Psoas muscle (tissue), 8 donors: ENCODE data around the gene GNGT1. TPM values are rescaled to one million over a fixed set of nuclear protein-coding genes. Genes with fewer than 3 reads are reported as not detected.

Source experiments
- ATAC-seq, 4 donors: fragments of 200-7000 bp; cut with Tn5 transposase; one replicate each; pipeline ENCODE4 v1.9.1; 2020; ENCODE audit warnings: moderate library complexity in 3 of 4, mild to moderate bottlenecking in 2 of 4
- DNase-seq, 2 donors: peaks; one replicate each; pipeline ENCODE4 v3.0.0-alpha.2; 2020
- H3K27ac ChIP-seq: fragments of 200-600 bp; one replicate; pipeline ENCODE4 v1.8.0; 2022
- H3K27me3 ChIP-seq, 3 donors: fragments of 200-600 bp in 1 of 3; one replicate each; pipeline versions ENCODE4 v1.6.1 to v1.8.0; 2013 to 2022; ENCODE audit warnings: low read length in 2 of 3, mild to moderate bottlenecking in 2 of 3, moderate library complexity in 1 of 3; ENCODE audit not compliant: insufficient read depth in 3 of 3
- H3K36me3 ChIP-seq, 2 donors: fragments of 200-600 bp in 1 of 2; one replicate each; pipeline versions ENCODE4 v1.6.1 to v1.8.0; 2013 to 2022; ENCODE audit warnings: low read depth in 1 of 2, mild to moderate bottlenecking in 1 of 2, moderate library complexity in 1 of 2; ENCODE audit not compliant: insufficient read depth in 1 of 2
- H3K4me1 ChIP-seq: fragments of 200-600 bp; one replicate; pipeline ENCODE4 v1.8.0; 2022
- H3K4me3 ChIP-seq: fragments of 200-600 bp; one replicate; pipeline ENCODE4 v1.8.0; 2022; ENCODE audit warnings: mild to moderate bottlenecking
- H3K9me3 ChIP-seq: fragments of 200-600 bp; one replicate; pipeline ENCODE4 v1.8.0; 2022
- WGBS, 3 donors: extraction: QIAGEN DNeasy Blood & Tissue Kit; methylation state at CpG; one replicate each; pipeline versions ENCODE4 v1.1.6 to v1.1.7; 2013; 5-methylcytosine and 5-hydroxymethylcytosine counted together
- intact Hi-C, 2 donors: fragments of 100-400 bp; cut with DNase I; formaldehyde crosslinking; loops; one replicate each; pipeline versions ENCODE4 v1.11.0 to v1.14.2; 2022
- long read RNA-seq, 2 donors: library from polyadenylated mRNA; unstranded; transcript quantifications; one replicate each; pipeline ENCODE4 v2.0.0, GENCODE V29; 2021
- polyA plus RNA-seq, 3 donors: library from polyadenylated mRNA; stranded (reverse); fragments of 200-250 nt; gene quantifications; one replicate each; pipeline ENCODE4 v1.2.3, GENCODE V29; 2013
- total RNA-seq, 4 donors: library from RNA; stranded (reverse); fragmentation: NEBNext Ultra II Directional in 2 of 4; extraction: Animal tissue kit (Norgen Biotek cat#: 25700) in 2 of 4; gene quantifications; one replicate each; pipeline versions ENCODE4 v1.2.1 to v1.2.4, GENCODE V29; 2021 to 2023
- TF ChIP-seq, protein P1 (sequence below): fragments of 200-600 bp; IDR thresholded peaks from one replicate; pipeline ENCODE4 v1.8.0; 2022; ENCODE audit warnings: antibody characterized with exemption
- donor health status: healthy with polysubstance abuse.
- donor health status: DM: no; HTN: no; CAD: no; lungs with moderate emphysema.
- donor health status: Bipolar disorder and iron deficiency.
- donor health status: healthy.
- donor health status: DM: yes; HTN: yes; CAD: no.
- donor health status: DM: no; HTN: no; CAD: no.
- donor health status: DM: no; HTN: no; CAD: no.
- donor health status: DM: yes; HTN: yes; CAD: no.

GNGT1 gene
- total RNA-seq: not detected
- under 1 TPM in 1 of 3 donors, not detected in 2; 0.07 TPM for polyA plus RNA-seq
- long read RNA-seq, donor 1: 0 reads
- long read RNA-seq, donor 2: 0 reads

DNA sequence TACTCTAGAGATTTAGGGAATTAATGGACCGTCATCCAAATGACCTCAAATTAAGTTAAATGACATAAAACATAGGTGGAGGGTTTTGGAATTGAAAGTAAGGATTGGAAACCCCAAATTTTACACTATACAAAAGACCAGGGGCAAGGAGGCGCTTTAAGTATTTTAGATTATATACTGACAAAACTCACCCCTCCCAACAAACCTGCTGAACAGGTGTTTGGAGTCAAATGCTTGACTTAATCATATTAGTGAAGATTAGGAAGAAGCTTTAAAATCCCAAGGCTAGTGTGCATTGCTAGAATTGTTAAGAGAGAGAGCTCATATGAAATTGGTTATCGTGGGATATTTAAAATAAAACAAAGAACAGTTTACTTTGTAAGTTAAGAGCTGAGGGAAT is at the start of gene GNGT1:
TSS of gene GNGT1 (plus strand) at position 301 of the 400 bp plus-strand sequence. CDS start 180 bp downstream, outside the sequence.
- H3K27me3 ChIP-seq: no peaks in the 10 kb centered on the region

DNA sequence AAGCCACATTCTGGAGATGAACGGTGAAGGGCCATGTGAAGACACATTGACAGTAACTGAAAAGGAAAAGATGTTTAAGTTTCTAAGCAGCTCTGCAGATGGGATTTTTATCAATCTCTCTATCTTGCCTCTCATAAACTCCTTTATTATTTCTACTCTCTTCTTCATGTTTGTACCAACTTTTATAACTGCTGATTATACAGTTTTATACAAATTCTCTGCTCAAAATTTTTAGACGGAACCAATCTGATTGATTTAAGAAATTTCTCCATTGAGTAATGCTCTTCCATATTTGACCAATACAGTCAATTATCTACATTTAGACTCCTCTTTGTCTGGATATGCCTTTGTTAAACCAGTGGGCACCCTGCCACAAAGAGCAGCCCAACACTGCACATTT is 47.5 kb upstream of the GNGT1 start:
- ATAC-seq (no peak), DNase-seq (no peak)
- WGBS, 3 donors: 90% methylated on average over 2 of the region's 2 CpGs
- H3K27ac ChIP-seq: no peak overlapping the region
- H3K27me3 ChIP-seq: peaks cover 0 to 5% (median 0%) of the 10 kb centered on the region in 3 donors
- H3K4me3 ChIP-seq: no peak overlapping the region
- H3K4me1 ChIP-seq: no peaks in the 10 kb centered on the region
- H3K9me3 ChIP-seq: no peaks in the 10 kb centered on the region
- TF ChIP-seq, protein P1, sequence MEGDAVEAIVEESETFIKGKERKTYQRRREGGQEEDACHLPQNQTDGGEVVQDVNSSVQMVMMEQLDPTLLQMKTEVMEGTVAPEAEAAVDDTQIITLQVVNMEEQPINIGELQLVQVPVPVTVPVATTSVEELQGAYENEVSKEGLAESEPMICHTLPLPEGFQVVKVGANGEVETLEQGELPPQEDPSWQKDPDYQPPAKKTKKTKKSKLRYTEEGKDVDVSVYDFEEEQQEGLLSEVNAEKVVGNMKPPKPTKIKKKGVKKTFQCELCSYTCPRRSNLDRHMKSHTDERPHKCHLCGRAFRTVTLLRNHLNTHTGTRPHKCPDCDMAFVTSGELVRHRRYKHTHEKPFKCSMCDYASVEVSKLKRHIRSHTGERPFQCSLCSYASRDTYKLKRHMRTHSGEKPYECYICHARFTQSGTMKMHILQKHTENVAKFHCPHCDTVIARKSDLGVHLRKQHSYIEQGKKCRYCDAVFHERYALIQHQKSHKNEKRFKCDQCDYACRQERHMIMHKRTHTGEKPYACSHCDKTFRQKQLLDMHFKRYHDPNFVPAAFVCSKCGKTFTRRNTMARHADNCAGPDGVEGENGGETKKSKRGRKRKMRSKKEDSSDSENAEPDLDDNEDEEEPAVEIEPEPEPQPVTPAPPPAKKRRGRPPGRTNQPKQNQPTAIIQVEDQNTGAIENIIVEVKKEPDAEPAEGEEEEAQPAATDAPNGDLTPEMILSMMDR: no peak
- H3K36me3 ChIP-seq: no peaks in the 10 kb centered on the region
- intact Hi-C loops: no loop called here

More for the DNA sequence above, at the start of gene GNGT1:
- no peak for ATAC-seq
- H3K9me3 ChIP-seq: no peaks in the 10 kb centered on the region
- peaks cover 6% of the 10 kb centered on the region for H3K4me1 ChIP-seq
- intact Hi-C loops: loop anchor here in 1 of 2 donors (5.0 kb wide), 1 partner anchor 181 kb away; no protein-coding TSS in a partner anchor
- 63 to 70% (median 65%) methylated on average over 3 of the region's 3 CpGs for WGBS, 3 donors
- TF ChIP-seq, protein P1: no peak
- DNase-seq: no peak
- H3K27ac ChIP-seq: no peak within 1 kb of the TSS
- no peaks in the 10 kb centered on the region for H3K36me3 ChIP-seq
- H3K4me3 ChIP-seq: no peak within 1 kb of the TSS

DNA sequence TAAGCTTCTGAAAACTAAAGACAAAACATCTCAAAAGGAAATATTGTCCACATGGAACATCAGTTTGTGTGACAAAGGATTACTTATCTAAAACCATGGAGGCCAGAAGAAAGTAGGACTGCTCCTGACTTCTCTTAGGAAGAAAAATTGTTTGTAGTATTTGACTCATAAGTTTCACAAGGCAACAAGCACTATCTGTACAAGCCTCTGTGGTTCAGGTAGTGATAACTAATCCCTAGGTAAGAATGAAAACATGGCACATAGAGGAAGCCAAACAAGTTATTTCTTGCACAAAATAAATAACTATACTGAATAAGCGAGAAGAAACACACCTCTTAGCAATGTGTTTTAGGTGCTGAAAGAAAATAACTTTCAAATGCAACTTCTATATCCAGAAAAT is 46.1 kb upstream of the GNGT1 start:
- Histone ChIP-seq H3K27ac (no peak overlapping the region), H3K4me3 (no peak overlapping the region), H3K9me3 (no peaks in the 10 kb centered on the region), H3K36me3 (no peaks in the 10 kb centered on the region), H3K4me1 (no peaks in the 10 kb centered on the region), H3K27me3 (peaks cover 0 to under 1% (median 0%) of the 10 kb centered on the region in 3 donors)
- DNase-seq (no peak), ATAC-seq (no peak)
- intact Hi-C loops: no loop called here
- TF ChIP-seq, protein P1: no peak
- 90 to 97% (median 93%) methylated on average over 1 of the region's 1 CpG for WGBS, 3 donors

DNA sequence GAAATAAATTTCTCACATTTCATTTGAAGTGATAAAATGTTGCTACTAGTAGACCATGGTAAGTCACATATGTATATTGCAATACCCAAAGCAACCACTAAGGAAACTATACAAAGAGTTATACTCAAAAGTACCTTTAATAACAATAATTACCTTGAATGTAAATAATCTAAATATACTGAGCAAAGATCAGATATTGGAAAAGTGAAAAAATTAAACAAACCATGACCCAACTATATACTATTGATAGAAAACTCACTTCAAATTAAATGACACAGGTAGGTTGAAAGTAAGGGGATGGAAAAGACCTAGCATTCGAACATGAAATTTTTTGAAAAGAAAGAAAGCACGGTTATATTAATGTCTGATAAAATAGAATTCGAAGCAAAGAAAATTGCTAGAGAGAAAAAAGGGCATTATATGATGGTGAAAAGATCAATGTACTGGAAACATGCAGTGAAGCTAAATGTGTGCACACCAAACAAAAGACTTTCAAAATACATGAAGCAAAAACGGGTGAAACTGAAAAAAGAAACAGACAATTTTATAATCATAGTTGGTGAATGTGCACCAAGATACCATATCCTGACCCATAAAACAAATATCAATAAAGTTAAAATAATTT is 44.9 kb upstream of the GNGT1 start:
- 85 to 86% (median 86%) methylated on average over 4 of the region's 4 CpGs for WGBS, 3 donors
- no peaks in the 10 kb centered on the region for H3K9me3 ChIP-seq
- no peak for ATAC-seq

More for the DNA sequence above, 44.9 kb upstream of the GNGT1 start:
- H3K36me3 ChIP-seq: no peaks in the 10 kb centered on the region
- intact Hi-C loops: no loop called here
- TF ChIP-seq, protein P1: peak; percentile 18
- DNase-seq: no peak
- no peak overlapping the region for H3K27ac ChIP-seq
- no peaks in the 10 kb centered on the region for H3K27me3 ChIP-seq
- no peaks in the 10 kb centered on the region for H3K4me1 ChIP-seq
- no peak overlapping the region for H3K4me3 ChIP-seq
